HepG2 (cell line): ENCODE measurements around the gene VMO1. TPM values are rescaled to one million over a fixed set of nuclear protein-coding genes. Genes with fewer than 3 reads are reported as not detected.

Source experiments
- ATAC-seq: fragments of 200-7000 bp; cut with Tn5 transposase; 3 replicates; pipeline ENCODE4 v1.9.1; 2020; ENCODE audit warnings: mild to moderate bottlenecking, moderate library complexity
- BruUV-seq: library from RNA; stranded (reverse); fragments of 400-500 nt; replicated peaks from 2 replicates; lab custom pipeline; 2021; lab: Mats Ljungman, UMichigan
- CTCF ChIA-PET: fragments of 300-600 bp; formaldehyde crosslinking; extraction: SDS; loops from one replicate; lab custom pipeline; 2021; ENCODE audit warnings: low total read pairs, inconsistent platforms, low intra/inter-chr PET ratio; lab: Yijun Ruan, JAX
- POLR2A ChIA-PET: fragments of 350-600 bp; sonication (Branson Sonifier 250); formaldehyde crosslinking; loops from one replicate; lab custom pipeline; 2020; ENCODE audit warnings: antibody characterized with exemption, inconsistent platforms; lab: Yijun Ruan, JAX
- DNase-seq: peaks from one replicate; pipeline ENCODE4 v3.0.0-alpha.2; 2015; ENCODE audit warnings: low spot score
- FAIRE-seq: peaks from 3 replicates; lab custom pipeline; 2011; peaks lifted over from hg19 to GRCh38; lab: Jason Lieb, UNC
- H2AFZ ChIP-seq: one replicate; pipeline ENCODE4 v1.6.1; 2011; ENCODE audit warnings: low read length, inconsistent platforms
- H3K27ac ChIP-seq: fragments of 300-600 bp; 3 replicates; pipeline ENCODE4 v1.8.0; 2011; ENCODE audit warnings: mixed run types, mild to moderate bottlenecking, mixed read lengths, low read length, inconsistent platforms; ENCODE audit not compliant: insufficient read depth; ENCODE audit errors: extremely low read length
- H3K27me3 ChIP-seq, 2 experiments: fragments of 200-600 bp in 1 of 2; 2 replicates in 1 of 2; 3 replicates in 1 of 2; pipeline versions ENCODE4 v1.6.0 to v1.8.0; 2011; ENCODE audit warnings: low read length in 2 of 2, mild to moderate bottlenecking in 2 of 2, moderate library complexity in 2 of 2, inconsistent platforms in 1 of 2; ENCODE audit not compliant: insufficient read depth in 2 of 2, control insufficient read depth in 1 of 2
- H3K36me3 ChIP-seq, 2 experiments: fragments of 200-600 bp in 1 of 2; replicated peaks in 1 of 2; 2 replicates in 1 of 2; 3 replicates in 1 of 2; pipeline versions ENCODE4 v1.5.1 to v1.8.0; 2011; ENCODE audit warnings: low read length in 2 of 2, inconsistent platforms in 1 of 2; ENCODE audit not compliant: insufficient read depth in 2 of 2, control insufficient read depth in 1 of 2
- H3K4me1 ChIP-seq: 2 replicates; pipeline ENCODE4 v1.5.1; 2012; ENCODE audit warnings: low read length, inconsistent platforms; ENCODE audit not compliant: insufficient read depth
- H3K4me2 ChIP-seq: 2 replicates; pipeline ENCODE4 v1.6.0; 2011; ENCODE audit warnings: low read depth, low read length, inconsistent platforms
- H3K4me3 ChIP-seq, 3 experiments: fragments of 200-600 bp in 1 of 3; sonication (generic), shearing (Covaris generic) in 1 of 3; replicated peaks in 1 of 3; 2 replicates each; pipeline ENCODE4 v1.5.1; 2011 to 2016; ENCODE audit warnings: low read length in 3 of 3, inconsistent platforms in 2 of 3, low read depth in 2 of 3, mild to moderate bottlenecking in 2 of 3, control low read depth in 1 of 3, mixed read lengths in 1 of 3; ENCODE audit not compliant: insufficient read depth in 1 of 3
- H3K79me2 ChIP-seq: one replicate; pipeline ENCODE4 v1.6.1; 2011; ENCODE audit warnings: low read length, inconsistent platforms; ENCODE audit not compliant: insufficient read depth
- H3K9ac ChIP-seq: 2 replicates; pipeline ENCODE4 v1.6.0; 2011; ENCODE audit warnings: mild to moderate bottlenecking, low read depth, low read length, inconsistent platforms; ENCODE audit not compliant: insufficient read depth
- H3K9me3 ChIP-seq: 2 replicates; pipeline ENCODE4 v1.5.1; 2012; ENCODE audit warnings: mild to moderate bottlenecking, low read length
- H4K20me1 ChIP-seq: 2 replicates; pipeline ENCODE4 v1.6.0; 2011; ENCODE audit warnings: inconsistent platforms, mild to moderate bottlenecking, low read length, moderate library complexity; ENCODE audit not compliant: insufficient read depth
- CBX5 ChIP-seq: sonication (generic); formaldehyde crosslinking; IDR thresholded peaks from 2 replicates; pipeline ENCODE4 v1.4.0; 2020; ENCODE audit warnings: missing genetic modification reagents, borderline replicate concordance
- GTF3A ChIP-seq: sonication (generic); formaldehyde crosslinking; conservative IDR thresholded peaks from 2 replicates; pipeline ENCODE4 v1.4.0; 2020; ENCODE audit warnings: mild to moderate bottlenecking, missing genetic modification reagents
- RFX3 ChIP-seq: IDR thresholded peaks from 2 replicates; pipeline ENCODE4 v1.6.1; 2016; ENCODE audit warnings: missing biosample characterization, missing genetic modification reagents
- RNF2 ChIP-seq: fragments of 450-650 bp; conservative IDR thresholded peaks from 2 replicates; pipeline ENCODE4 v1.6.1; 2016; ENCODE audit warnings: low read depth
- SETDB1 ChIP-seq: sonication (generic); formaldehyde crosslinking; IDR thresholded peaks from 2 replicates; pipeline ENCODE4 v1.5.1; 2020; ENCODE audit warnings: missing genetic modification reagents, mild to moderate bottlenecking, borderline replicate concordance
- TBX3 ChIP-seq: fragments of 450-650 bp; IDR thresholded peaks from 2 replicates; pipeline ENCODE4 v1.6.1; 2017; ENCODE audit warnings: antibody characterized with exemption, mild to moderate bottlenecking, inconsistent platforms, borderline replicate concordance
- TP53 ChIP-seq: sonication (generic); formaldehyde crosslinking; conservative IDR thresholded peaks from 2 replicates; pipeline ENCODE4 v1.4.0; 2020; ENCODE audit warnings: missing genetic modification reagents
- ZNF558 ChIP-seq: sonication (generic); formaldehyde crosslinking; IDR thresholded peaks from 2 replicates; pipeline ENCODE4 v1.9.0; 2022; ENCODE audit warnings: mild to moderate bottlenecking, missing genetic modification reagents, borderline replicate concordance
- WGBS: methylation state at CpG from one replicate; pipeline ENCODE4 v1.1.6; 2017; ENCODE audit warnings: low lambda C conversion rate; 5-methylcytosine and 5-hydroxymethylcytosine counted together
- in situ Hi-C: cut with HindIII; loops from 2 replicates; pipeline ENCODE4 v1.10.0; 2017; ENCODE audit warnings: low pct_unique_long_range_greater_than_20kb; ENCODE audit not compliant: extremely low pct_ligation_motif_present
- intact Hi-C: fragments of 100-400 bp; cut with micrococcal nuclease; formaldehyde crosslinking; loops from one replicate; pipeline ENCODE4 v1.10.0; 2022; ENCODE audit not compliant: unreplicated experiment
- polyA plus RNA-seq, 8 experiments: library from polyadenylated mRNA; depleted of rRNA in 3 of 8; stranded (reverse) in 7 of 8; unstranded in 1 of 8; fragments of >200 nt; fragmentation: Illumina TruSeq in 4 of 8; extraction: Trizol in 4 of 8; gene quantifications; 2 replicates each; pipeline versions ENCODE4 v1.2.1 to v1.2.3, GENCODE V29; 2011 to 2016; ENCODE audit warnings: low read depth in 4 of 8, missing spikeins in 1 of 8, mixed read lengths in 1 of 8; ENCODE audit not compliant: insufficient read depth in 1 of 8
- total RNA-seq, 5 experiments: library from RNA; depleted of rRNA; stranded (reverse); fragments of >200 nt; fragmentation: Illumina TruSeq; extraction: Trizol; gene quantifications; 2 replicates each; pipeline ENCODE4 v1.2.3, GENCODE V29; 2016; ENCODE audit warnings: low read depth in 1 of 5
- TF ChIP-seq, protein P1 (sequence below): sonication (generic); formaldehyde crosslinking; IDR thresholded peaks from 2 replicates; pipeline ENCODE4 v1.8.0; 2022; ENCODE audit warnings: missing genetic modification reagents, mild to moderate bottlenecking, moderate library complexity, borderline replicate concordance
- TF ChIP-seq, protein P2 (sequence below): sonication (generic); formaldehyde crosslinking; IDR thresholded peaks from 2 replicates; pipeline ENCODE4 v1.4.0; 2020; ENCODE audit warnings: missing genetic modification reagents, borderline replicate concordance

Gene VMO1
- total and polyA plus RNA-seq, 2 of the 13 experiments (the other 11 are each of a cell fraction or from before 2014, with no cell fraction given): not detected

DNA sequence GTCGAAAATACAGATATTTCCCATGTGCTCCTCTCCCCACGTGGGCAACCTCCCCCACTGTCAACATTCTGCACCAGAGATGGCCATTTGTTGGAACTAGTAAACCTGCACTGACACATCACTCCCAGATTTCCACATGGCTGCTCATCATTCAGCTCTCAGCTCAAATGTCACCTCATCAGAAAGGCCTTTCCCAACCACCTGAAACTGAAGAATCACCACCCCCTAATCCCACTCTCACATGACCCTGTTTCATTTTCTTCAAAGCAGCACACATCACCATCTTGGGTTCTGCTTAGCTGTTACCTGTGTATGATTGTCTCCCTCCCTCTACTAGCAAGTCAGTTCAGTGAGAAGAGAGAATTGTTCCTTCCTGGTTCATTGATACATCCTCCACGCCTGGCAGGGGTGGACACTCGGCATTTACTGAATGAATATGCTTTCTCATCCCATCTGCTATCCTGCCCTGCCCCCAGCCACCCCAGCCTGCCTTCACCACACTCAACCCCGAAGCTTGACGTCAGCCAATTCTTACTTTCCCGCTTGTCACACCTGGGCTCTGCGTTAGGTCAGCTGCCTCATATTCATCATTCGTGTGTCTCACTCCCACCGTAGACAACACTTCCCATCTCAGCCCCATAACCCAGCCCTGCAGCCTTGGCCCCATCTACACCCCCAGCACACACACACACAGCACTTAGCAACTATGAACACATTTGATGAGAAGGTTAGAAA lies 14.5 kb upstream of the VMO1 start:
- WGBS: 74% methylated on average over 10 of the region's 10 CpGs
- intact Hi-C loops: no loop called here
- H3K27ac ChIP-seq: no peak overlapping the region
- no peaks in the 10 kb centered on the region for H4K20me1 ChIP-seq
- H2AFZ ChIP-seq: no peak overlapping the region
- peaks cover 12% of the 10 kb centered on the region for H3K4me1 ChIP-seq
- no peaks in the 10 kb centered on the region; a peak in 1 of 5 replicates for H3K27me3 ChIP-seq
- H3K4me2 ChIP-seq: no peak overlapping the region
- peaks cover 15% of the 10 kb centered on the region for H3K79me2 ChIP-seq
- FAIRE-seq: no peak
- in situ Hi-C loops: no loop called here
- ChIA-PET POLR2A (interaction anchor here (1.0 to 1.1 kb wide), 3 partner anchors 10 to 92 kb away, joined by 3 to 4 read pairs (median 3); no protein-coding TSS in a partner anchor), CTCF (no interaction called here)
- no peak overlapping the region for H3K4me3 ChIP-seq
- H3K36me3 ChIP-seq: peaks cover 8 to 17% of the 10 kb centered on the region in 2 experiments
- no peak for DNase-seq
- no peak for ATAC-seq
- H3K9ac ChIP-seq: no peak overlapping the region
- H3K9me3 ChIP-seq: no peaks in the 10 kb centered on the region
- no TSS peak for BruUV-seq
- TF ChIP-seq, protein P1, sequence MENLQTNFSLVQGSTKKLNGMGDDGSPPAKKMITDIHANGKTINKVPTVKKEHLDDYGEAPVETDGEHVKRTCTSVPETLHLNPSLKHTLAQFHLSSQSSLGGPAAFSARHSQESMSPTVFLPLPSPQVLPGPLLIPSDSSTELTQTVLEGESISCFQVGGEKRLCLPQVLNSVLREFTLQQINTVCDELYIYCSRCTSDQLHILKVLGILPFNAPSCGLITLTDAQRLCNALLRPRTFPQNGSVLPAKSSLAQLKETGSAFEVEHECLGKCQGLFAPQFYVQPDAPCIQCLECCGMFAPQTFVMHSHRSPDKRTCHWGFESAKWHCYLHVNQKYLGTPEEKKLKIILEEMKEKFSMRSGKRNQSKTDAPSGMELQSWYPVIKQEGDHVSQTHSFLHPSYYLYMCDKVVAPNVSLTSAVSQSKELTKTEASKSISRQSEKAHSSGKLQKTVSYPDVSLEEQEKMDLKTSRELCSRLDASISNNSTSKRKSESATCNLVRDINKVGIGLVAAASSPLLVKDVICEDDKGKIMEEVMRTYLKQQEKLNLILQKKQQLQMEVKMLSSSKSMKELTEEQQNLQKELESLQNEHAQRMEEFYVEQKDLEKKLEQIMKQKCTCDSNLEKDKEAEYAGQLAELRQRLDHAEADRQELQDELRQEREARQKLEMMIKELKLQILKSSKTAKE (CRISPR knock-in tag): no peak
- TF ChIP-seq RFX3 (CRISPR knock-in tag) (no peak), RNF2 (no peak), TBX3 (no peak), ZNF558 (no peak), TP53 (no peak), GTF3A (CRISPR knock-in tag) (no peak), CBX5 (no peak), SETDB1 (no peak)
- TF ChIP-seq, protein P2, sequence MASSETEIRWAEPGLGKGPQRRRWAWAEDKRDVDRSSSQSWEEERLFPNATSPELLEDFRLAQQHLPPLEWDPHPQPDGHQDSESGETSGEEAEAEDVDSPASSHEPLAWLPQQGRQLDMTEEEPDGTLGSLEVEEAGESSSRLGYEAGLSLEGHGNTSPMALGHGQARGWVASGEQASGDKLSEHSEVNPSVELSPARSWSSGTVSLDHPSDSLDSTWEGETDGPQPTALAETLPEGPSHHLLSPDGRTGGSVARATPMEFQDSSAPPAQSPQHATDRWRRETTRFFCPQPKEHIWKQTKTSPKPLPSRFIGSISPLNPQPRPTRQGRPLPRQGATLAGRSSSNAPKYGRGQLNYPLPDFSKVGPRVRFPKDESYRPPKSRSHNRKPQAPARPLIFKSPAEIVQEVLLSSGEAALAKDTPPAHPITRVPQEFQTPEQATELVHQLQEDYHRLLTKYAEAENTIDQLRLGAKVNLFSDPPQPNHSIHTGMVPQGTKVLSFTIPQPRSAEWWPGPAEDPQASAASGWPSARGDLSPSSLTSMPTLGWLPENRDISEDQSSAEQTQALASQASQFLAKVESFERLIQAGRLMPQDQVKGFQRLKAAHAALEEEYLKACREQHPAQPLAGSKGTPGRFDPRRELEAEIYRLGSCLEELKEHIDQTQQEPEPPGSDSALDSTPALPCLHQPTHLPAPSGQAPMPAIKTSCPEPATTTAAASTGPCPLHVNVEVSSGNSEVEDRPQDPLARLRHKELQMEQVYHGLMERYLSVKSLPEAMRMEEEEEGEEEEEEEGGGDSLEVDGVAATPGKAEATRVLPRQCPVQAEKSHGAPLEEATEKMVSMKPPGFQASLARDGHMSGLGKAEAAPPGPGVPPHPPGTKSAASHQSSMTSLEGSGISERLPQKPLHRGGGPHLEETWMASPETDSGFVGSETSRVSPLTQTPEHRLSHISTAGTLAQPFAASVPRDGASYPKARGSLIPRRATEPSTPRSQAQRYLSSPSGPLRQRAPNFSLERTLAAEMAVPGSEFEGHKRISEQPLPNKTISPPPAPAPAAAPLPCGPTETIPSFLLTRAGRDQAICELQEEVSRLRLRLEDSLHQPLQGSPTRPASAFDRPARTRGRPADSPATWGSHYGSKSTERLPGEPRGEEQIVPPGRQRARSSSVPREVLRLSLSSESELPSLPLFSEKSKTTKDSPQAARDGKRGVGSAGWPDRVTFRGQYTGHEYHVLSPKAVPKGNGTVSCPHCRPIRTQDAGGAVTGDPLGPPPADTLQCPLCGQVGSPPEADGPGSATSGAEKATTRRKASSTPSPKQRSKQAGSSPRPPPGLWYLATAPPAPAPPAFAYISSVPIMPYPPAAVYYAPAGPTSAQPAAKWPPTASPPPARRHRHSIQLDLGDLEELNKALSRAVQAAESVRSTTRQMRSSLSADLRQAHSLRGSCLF (CRISPR knock-in tag): no peak
